Stimulated activated naive B cell treated with anti-CD40 and anti-IgM and Interleukin-4, amounts not matched to agents 10 μg/mL and 1 μg/mL and 100 μg/mL, for 72 hours (primary cell): Measurements from ENCODE around the gene MAP3K12.
"Not testable (repeated sequence)": the region's sequence is repeated elsewhere in the genome, so short reads cannot be mapped to it uniquely, and the experiment has no call there.

ENCODE experiments used
- ATAC-seq, 2 donors: fragments of 150-1000 bp; cut with Tn5 transposase; replicated peaks; 2 replicates each; pipeline ENCODE4 v1.10.0; 2021; ENCODE audit warnings: moderate library complexity in 1 of 2
- DNase-seq: peaks from one replicate; pipeline ENCODE4 v3.0.0; 2021
- H3K27ac Mint-ChIP-seq: one replicate; pipeline ENCODE4 v1.8.0; 2022; ENCODE audit warnings: mild to moderate bottlenecking, mixed read lengths
- H3K27me3 Mint-ChIP-seq, 2 donors: one replicate each; pipeline ENCODE4 v1.8.0; 2022; ENCODE audit warnings: mixed read lengths in 2 of 2
- H3K36me3 Mint-ChIP-seq, 2 donors: one replicate each; pipeline ENCODE4 v1.8.0; 2022; ENCODE audit warnings: mixed read lengths in 2 of 2, mild to moderate bottlenecking in 1 of 2
- H3K4me1 Mint-ChIP-seq, 2 donors: one replicate each; pipeline ENCODE4 v1.8.0; 2022; ENCODE audit warnings: mixed read lengths in 2 of 2, mild to moderate bottlenecking in 1 of 2
- H3K4me3 Mint-ChIP-seq, 2 donors: one replicate each; pipeline ENCODE4 v1.8.0; 2022; ENCODE audit warnings: mild to moderate bottlenecking in 2 of 2, mixed read lengths in 2 of 2, moderate library complexity in 1 of 2
- H3K9me3 Mint-ChIP-seq, 2 donors: one replicate each; pipeline ENCODE4 v1.8.0; 2022; ENCODE audit warnings: mixed read lengths in 2 of 2, mild to moderate bottlenecking in 1 of 2

MAP3K12 gene

DNA sequence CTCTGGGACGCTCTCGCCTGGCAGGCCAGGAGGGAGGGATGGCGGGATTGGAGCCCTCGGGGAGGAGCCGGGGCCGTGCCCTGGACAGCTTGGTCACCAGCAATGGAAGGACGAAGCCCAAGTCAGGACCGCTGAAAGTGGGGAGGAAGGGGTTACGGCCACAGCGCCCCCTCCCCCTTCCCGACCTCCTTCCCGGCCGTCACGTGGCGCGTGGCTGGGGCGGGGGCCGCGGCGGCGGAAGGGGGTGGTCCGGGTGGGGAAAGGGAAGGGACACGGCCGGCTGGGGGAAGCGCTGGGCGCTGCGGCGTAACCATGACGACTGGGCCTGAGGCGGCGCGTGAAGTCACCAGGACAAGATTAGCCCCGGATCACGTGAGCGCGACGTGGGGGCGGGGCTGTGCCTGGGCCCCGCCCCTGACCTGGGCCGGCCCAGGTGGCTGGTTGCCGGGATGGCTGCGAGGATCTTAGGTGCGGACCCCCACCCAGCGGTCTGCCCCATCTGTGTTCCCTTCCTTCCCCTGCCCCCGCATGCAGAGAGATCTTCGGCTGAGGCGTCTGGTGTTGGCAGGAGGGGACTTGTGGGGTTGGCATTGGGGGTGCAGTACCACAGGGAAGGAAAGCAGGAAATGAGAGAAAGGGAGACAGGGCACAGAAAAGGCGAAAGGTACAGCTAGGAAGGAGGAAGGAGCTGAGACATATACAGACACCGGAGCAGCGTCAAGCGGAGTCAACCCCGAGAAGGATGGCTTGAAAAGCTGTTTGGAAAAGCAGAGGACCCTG is 6.2 kb downstream of the MAP3K12 start:
- H3K27me3 Mint-ChIP-seq: no peaks in the 10 kb centered on the region
- H3K4me1 Mint-ChIP-seq: peaks cover 16 to 31% of the 10 kb centered on the region in 2 donors
- H3K27ac Mint-ChIP-seq: peak overlapping the region; percentile 95
- DNase-seq: peak; percentile 81
- H3K4me3 Mint-ChIP-seq: peak overlapping the region; percentile 95 to 99
- peak; percentile 97 to 98 for ATAC-seq
- peaks cover 0 to 3% of the 10 kb centered on the region in 2 donors for H3K36me3 Mint-ChIP-seq
- no peaks in the 10 kb centered on the region for H3K9me3 Mint-ChIP-seq

DNA sequence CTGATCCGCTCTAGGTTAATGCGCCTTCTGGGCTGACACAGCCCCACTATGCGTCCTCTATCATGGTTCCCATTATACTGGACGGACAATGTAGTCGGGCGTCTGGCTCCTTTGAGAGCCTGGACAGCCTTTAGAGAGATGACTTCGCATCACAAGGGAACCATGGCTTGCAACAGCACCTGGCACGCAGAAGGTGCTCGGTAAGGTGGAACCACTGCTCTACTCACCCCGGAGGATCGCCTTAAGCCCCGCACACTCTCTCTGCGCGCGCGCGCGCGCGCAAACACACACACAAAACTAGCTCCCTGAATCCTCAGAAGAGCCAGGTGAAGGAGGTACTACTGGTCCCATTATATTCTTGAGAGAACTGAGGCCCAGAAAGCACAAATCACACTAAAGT is 7.1 kb downstream of the MAP3K12 start:
- H3K4me3 Mint-ChIP-seq: peak overlapping the region; percentile 95 to 99
- no peaks in the 10 kb centered on the region for H3K27me3 Mint-ChIP-seq
- H3K9me3 Mint-ChIP-seq: no peaks in the 10 kb centered on the region
- DNase-seq (no peak), ATAC-seq (peak in 1 of 2 donors; percentile 10)
- peaks cover 6 to 10% of the 10 kb centered on the region in 2 donors for H3K36me3 Mint-ChIP-seq
- peaks cover 16 to 30% of the 10 kb centered on the region in 2 donors for H3K4me1 Mint-ChIP-seq
- peak overlapping the region; percentile 65 for H3K27ac Mint-ChIP-seq

DNA sequence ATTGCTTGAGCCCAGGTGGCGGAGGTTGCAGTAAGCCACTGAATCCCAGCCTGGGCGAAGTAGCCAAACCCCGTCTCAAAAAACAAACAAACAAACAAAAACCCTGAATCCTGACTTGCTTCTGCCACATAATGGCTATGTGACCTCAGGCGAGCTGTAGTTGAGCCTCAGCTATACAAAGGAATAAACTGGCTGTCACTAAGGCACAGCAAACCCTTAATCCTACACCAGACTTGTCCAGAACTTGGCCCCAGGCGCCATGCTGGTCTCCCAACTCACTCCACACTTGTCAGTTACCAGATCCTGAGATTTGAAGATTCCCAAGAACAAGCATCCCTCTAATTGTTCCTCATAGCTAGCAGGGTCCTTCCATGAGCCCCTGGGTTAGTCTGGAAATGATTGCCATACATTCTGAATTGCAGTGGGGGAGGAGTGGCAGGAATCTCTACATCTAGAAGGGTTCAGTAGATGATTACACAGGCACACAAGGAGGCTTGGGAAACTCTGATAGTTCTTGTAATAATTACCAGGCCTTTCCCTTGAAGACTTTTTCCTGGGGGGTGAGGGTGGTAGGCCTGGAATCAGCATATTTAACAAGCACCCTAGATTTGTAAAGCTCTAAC is 9.9 kb downstream of the MAP3K12 start:
- no peak for DNase-seq
- Mint-ChIP-seq H3K27ac (no peak overlapping the region), H3K4me1 (peaks cover 16 to 35% of the 10 kb centered on the region in 2 donors), H3K9me3 (no peaks in the 10 kb centered on the region), H3K27me3 (no peaks in the 10 kb centered on the region), H3K36me3 (peaks cover 21 to 26% of the 10 kb centered on the region in 2 donors), H3K4me3 (no peak overlapping the region)
- ATAC-seq: no peak

DNA sequence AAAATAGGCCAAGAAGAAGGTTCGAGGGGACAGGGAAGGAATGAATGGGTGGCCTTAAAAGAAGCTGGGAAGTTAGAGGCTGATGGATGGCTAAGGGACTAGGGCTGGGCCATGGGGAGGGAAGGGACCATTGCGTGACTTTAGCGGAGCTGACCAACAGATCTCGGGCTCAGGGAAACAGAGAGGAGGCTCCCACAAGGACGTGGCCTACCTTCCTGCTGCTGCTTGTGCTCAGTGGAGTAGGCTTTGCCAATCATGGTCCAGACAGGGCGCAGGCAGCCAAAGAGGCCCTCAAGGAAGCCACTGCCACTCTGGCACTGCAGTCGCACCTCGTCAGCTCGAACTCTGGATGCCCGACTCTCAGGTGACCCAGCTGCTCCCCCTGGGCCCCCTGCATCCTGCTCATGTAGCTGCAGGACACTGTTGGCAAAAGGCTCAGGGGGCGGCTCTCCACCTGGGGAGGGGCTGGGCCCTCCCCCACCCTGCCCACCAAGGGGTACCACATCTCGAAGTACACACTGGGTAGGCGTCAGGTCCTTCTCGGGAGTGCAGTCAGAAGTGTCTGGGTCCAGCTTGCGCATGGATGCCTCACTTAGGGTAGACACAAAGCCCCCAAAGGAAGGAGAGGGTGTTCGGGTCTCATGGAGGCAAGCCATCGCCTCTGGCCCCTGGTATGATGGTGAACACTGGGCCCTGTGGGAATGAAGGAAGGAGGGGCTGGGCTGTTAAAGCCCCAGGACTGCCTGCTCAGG is 12.3 kb downstream of the MAP3K12 start:
- Mint-ChIP-seq H3K4me3 (no peak overlapping the region), H3K36me3 (peaks cover 35 to 39% of the 10 kb centered on the region in 2 donors), H3K27me3 (no peaks in the 10 kb centered on the region), H3K4me1 (peaks cover 10 to 30% of the 10 kb centered on the region in 2 donors), H3K9me3 (no peaks in the 10 kb centered on the region), H3K27ac (peak overlapping the region; percentile 63)
- no peak for DNase-seq
- ATAC-seq: no peak

DNA sequence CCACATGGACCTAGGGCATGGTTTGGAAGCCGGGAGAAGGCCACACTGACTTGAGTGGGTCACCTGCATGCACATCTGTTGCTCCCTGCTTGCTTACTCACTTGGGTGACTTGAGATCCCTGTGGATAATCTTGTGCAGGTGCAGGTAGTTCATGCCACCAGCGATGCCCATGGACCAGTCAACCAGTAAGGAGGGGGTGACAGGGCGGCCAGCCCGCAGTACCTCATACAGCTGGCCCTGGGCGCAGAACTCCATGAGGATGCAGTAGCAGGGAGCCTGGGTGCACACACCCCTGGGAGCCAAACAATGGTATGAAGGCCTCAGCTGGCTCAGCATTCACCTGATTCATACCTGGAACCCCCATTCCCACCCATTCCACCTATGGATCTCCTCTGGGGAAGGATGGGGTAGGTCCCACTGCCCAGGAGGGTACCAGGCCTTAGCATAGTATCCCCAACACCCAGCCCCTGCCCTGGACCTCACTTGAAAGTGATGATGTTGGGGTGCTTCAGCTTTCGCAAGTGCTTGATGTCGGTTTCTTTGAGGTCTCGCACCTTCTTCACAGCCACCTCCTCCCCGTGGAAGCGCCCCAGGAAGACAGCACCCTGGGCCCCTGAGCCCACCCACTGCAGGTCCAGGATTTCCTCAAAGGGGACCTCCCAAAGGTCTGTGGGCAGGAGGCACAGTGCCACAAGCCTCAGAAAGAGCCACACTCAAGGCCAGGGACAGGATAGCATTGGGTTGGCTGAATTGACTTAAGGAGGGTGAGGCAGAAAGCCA is 13.1 kb downstream of the MAP3K12 start:
- Mint-ChIP-seq H3K27ac (peak overlapping the region; percentile 63), H3K4me1 (peaks cover 12 to 25% of the 10 kb centered on the region in 2 donors), H3K27me3 (no peaks in the 10 kb centered on the region), H3K4me3 (no peak overlapping the region), H3K36me3 (peaks cover 38 to 42% of the 10 kb centered on the region in 2 donors), H3K9me3 (no peaks in the 10 kb centered on the region)
- ATAC-seq (no peak), DNase-seq (no peak)

DNA sequence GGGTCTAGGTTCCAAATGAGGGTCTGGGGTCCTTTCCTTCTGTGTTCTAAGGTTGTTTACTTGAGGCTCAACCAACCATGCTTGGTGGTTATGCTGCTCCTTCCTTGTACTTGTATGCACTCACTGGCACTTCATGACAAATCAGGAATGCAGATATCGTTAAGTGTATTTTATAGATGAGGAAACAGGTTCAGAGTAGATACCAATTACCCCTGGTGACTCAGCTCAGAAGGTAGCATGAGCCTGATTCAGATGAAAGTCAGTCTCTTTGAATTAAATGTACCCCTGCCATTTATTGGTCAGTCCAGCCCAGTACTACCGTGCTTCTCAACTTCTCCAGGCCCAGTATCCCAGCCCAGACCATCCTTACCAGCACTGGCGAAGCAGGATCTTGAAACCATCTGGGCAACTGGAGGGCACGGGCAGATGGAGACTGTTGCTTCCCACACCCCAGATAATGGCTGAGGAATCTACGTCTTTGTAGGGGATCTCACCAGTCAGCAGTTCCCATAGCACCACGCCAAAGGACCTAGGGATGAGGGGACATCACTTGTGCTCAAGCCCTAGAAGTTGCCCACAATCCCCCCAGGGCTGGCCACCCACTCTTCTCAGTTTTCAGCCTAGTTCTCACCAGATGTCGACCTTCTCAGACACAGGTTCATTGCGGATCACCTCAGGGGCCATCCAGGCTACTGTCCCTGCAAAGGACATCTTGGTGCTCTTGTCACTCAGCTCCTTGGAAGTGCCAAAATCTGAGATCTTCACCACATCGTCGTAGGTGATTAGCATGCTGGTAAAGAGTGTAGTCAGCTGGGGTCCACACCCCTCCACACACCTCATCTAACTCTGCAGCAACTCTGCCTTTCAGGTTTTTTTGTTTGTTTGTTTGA is 14.3 kb downstream of the MAP3K12 start:
- H3K27ac Mint-ChIP-seq: peak overlapping the region; percentile 79
- ATAC-seq (no peak), DNase-seq (no peak)
- H3K4me3 Mint-ChIP-seq: no peak overlapping the region
- H3K9me3 Mint-ChIP-seq: no peaks in the 10 kb centered on the region
- no peaks in the 10 kb centered on the region for H3K27me3 Mint-ChIP-seq
- H3K36me3 Mint-ChIP-seq: peaks cover 39 to 43% of the 10 kb centered on the region in 2 donors
- H3K4me1 Mint-ChIP-seq: peaks cover 12 to 25% of the 10 kb centered on the region in 2 donors

DNA sequence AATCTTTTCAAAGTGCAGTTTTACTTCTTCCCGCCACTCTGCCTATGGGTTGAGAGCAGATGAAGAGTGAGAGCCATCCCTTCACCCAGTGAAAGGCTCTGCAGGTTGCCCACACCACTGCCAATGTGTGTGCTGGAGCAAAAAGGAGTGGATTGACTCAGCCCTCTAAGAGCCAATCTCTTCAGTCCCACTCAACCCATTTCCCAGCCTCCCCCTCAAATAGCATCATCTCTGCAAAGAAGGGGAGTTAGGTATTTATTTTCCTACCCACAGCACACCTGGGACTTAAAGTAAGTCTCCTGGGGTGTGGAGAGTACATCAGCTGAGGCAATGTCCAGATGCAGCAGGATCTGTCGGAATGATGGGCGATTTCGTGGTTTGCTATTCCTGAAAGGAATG is 15.3 kb downstream of the MAP3K12 start:
- H3K9me3 Mint-ChIP-seq: no peaks in the 10 kb centered on the region
- no peak overlapping the region for H3K4me3 Mint-ChIP-seq
- peaks cover 12 to 25% of the 10 kb centered on the region in 2 donors for H3K4me1 Mint-ChIP-seq
- H3K27me3 Mint-ChIP-seq: no peaks in the 10 kb centered on the region
- peaks cover 47 to 51% of the 10 kb centered on the region in 2 donors for H3K36me3 Mint-ChIP-seq
- H3K27ac Mint-ChIP-seq: peak overlapping the region; percentile 56
- DNase-seq (no peak), ATAC-seq (peak; percentile 41 to 44)

DNA sequence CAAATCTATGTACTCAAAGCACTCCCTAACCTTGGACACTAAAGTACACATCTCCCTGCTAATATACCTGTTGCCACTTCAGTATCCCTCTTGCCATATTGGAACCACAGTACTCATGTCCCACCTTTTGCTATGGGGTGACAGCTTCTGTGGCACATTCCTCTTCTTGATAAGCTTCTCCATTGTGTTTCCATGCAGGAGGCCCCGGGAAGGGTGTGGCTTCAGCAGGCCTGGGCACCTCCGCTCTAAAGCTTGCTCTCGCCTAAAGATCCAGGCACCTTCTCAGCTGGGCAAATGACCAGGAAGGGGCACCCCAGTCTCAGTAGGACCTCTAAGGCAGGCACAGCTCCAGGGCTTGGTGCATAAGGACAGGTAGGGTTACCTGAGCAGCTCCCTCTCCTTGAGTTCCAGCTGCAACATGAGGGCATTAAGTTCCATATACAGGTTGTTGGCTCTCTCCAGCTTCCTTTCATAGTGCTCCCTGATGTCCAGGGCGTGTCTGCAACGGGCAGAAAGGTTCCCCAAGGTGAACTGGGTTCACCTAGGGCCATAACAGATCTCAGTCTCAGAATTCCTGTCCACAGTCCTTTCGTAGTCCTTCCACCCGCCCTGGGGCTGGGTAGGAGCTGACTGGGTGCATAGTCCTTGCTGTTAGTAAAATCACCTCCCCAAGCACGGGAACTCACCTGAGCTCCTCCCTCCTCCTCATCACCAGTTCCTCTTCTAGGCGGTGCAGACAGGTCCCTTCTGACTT is 15.9 kb downstream of the MAP3K12 start:
- DNase-seq (no peak), ATAC-seq (peak; percentile 33)
- no peaks in the 10 kb centered on the region for H3K9me3 Mint-ChIP-seq
- H3K4me1 Mint-ChIP-seq: peaks cover 12 to 25% of the 10 kb centered on the region in 2 donors
- H3K36me3 Mint-ChIP-seq: peaks cover 47 to 54% of the 10 kb centered on the region in 2 donors
- H3K27me3 Mint-ChIP-seq: no peaks in the 10 kb centered on the region
- peak overlapping the region; percentile 56 for H3K27ac Mint-ChIP-seq
- no peak overlapping the region for H3K4me3 Mint-ChIP-seq

DNA sequence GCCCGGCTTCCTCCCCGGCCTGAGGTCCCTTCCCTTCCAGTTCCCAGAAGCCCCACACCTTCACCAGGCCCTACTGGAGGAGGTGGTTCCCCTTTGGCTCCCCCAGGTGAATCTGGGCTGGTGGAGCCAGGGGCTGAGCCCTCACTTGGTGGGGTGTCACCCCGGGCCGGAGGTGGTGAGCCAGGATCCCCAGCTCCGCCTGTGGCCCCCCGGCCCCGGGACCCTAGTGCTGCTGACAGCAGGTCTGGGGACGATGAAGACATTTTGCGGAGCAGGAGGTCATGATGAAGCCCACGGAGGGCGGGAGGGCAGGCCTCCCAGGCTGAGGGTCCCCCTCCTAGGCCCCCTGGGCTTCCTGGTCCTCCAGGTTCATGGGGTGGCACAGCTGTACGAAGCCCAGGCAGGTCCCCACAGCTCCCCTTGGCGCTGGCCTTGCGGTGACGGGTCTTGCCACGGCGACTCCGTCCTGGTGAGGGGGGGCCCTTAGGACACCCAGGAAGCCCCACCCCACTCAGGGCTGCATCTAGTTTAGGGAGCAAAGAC is 16.6 kb downstream of the MAP3K12 start:
- DNase-seq: no peak
- Mint-ChIP-seq H3K36me3 (peaks cover 45 to 48% of the 10 kb centered on the region in 2 donors), H3K4me1 (peaks cover 12 to 25% of the 10 kb centered on the region in 2 donors), H3K27me3 (no peaks in the 10 kb centered on the region), H3K27ac (no peak overlapping the region), H3K4me3 (peak overlapping the region in 1 of 2 donors; percentile 34), H3K9me3 (no peaks in the 10 kb centered on the region)
- no peak for ATAC-seq

DNA sequence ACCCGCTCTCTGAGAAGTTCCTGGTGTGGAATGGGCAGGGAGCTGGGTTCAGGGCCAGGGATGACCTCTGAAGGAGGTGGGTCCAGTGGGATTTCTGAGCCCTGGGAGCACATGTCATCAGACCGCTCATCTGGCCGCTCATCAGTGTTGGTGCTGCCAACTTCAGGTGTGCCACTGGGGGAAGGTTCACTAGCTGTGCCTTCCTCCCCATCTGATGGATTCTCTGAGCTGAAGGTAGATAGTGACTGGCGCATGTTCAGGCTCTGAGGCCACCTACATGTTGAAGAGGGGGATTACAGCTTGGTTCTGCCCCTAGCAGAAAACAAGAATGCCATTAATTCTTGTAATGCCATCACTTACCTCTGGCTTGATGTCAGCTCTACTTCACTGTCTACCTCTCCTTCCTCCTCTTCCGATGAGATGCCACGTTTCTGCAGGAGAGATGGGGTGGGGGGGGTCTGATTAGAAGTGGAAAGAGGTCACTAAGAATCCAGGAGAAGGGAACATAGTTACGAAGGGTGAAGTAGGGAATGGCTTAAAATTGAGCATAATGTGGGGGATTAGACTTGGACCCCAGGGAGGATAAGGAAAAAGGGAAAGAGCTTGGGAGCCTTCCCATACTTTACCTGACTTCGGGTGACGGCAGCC is 17.2 kb downstream of the MAP3K12 start:
- ATAC-seq: peak; percentile 50 to 53
- peaks cover 43 to 47% of the 10 kb centered on the region in 2 donors for H3K36me3 Mint-ChIP-seq
- DNase-seq: no peak
- no peaks in the 10 kb centered on the region for H3K9me3 Mint-ChIP-seq
- no peak overlapping the region for H3K4me3 Mint-ChIP-seq
- no peaks in the 10 kb centered on the region for H3K27me3 Mint-ChIP-seq
- H3K4me1 Mint-ChIP-seq: peaks cover 12 to 25% of the 10 kb centered on the region in 2 donors
- peak overlapping the region; percentile 86 for H3K27ac Mint-ChIP-seq

DNA sequence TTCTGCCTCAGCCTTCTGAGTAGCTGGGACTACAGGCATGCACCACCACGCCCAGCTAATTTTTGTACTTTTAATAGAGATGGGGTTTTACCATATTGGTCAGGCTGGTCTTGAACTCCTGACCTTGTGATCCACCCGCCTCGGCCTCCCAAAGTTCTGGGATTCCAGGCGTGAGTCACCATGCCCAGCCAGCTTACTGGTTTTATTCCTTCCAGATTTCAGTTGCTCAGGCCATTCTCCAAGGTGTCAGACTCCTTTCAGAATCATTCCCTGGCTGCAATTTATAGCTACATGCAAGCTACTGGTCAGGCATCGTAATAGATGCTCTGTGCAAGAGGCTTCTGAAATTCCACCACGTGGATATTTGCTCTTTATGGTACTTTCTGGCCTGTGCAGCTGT is 17.8 kb downstream of the MAP3K12 start:
- H3K4me3 Mint-ChIP-seq, H3K9me3 Mint-ChIP-seq, ATAC-seq, H3K27me3 Mint-ChIP-seq, DNase-seq: not testable (repeated sequence)
- peak overlapping the region; percentile 86 for H3K27ac Mint-ChIP-seq
- peaks cover 15 to 25% of the 10 kb centered on the region in 2 donors for H3K4me1 Mint-ChIP-seq
- peaks cover 45 to 50% of the 10 kb centered on the region in 2 donors for H3K36me3 Mint-ChIP-seq
